HepG2 (cell line): ENCODE measurements around the gene STIMATE. TPM values are rescaled to one million over a fixed set of nuclear protein-coding genes. Genes with fewer than 3 reads are reported as not detected.

Source experiments
- FOXO1 ChIP-seq: sonication (generic); formaldehyde crosslinking; IDR thresholded peaks from 2 replicates; pipeline ENCODE4 v1.4.0; 2020; ENCODE audit warnings: missing genetic modification reagents
- KLF15 ChIP-seq: sonication (generic); formaldehyde crosslinking; IDR thresholded peaks from 2 replicates; pipeline ENCODE4 v1.8.1; 2023; ENCODE audit warnings: borderline replicate concordance, mild to moderate bottlenecking, inconsistent platforms, missing genetic modification reagents, mixed read lengths
- KMT2A ChIP-seq: sonication (generic); formaldehyde crosslinking; IDR thresholded peaks from 2 replicates; pipeline ENCODE4 v1.4.0; 2020; ENCODE audit warnings: missing genetic modification reagents
- PHB2 ChIP-seq: fragments of 450-650 bp; IDR thresholded peaks from 2 replicates; pipeline ENCODE4 v1.6.1; 2018; ENCODE audit not compliant: partially characterized antibody
- RARA ChIP-seq: IDR thresholded peaks from 2 replicates; pipeline ENCODE4 v1.6.1; 2016; ENCODE audit warnings: missing genetic modification reagents, missing compliant biosample characterization
- SIN3B ChIP-seq: fragments of 150-350 bp; IDR thresholded peaks from 2 replicates; pipeline ENCODE4 v1.6.1; 2014; ENCODE audit warnings: low read length
- SRF ChIP-seq: IDR thresholded peaks from 2 replicates; pipeline ENCODE4 v1.6.1; 2011; ENCODE audit warnings: mild to moderate bottlenecking, low read depth, low read length, moderate library complexity
- SSRP1 ChIP-seq: IDR thresholded peaks from 2 replicates; pipeline ENCODE4 v1.6.1; 2016; ENCODE audit warnings: control low read depth
- STAT5B ChIP-seq: sonication (generic); formaldehyde crosslinking; IDR thresholded peaks from 2 replicates; pipeline ENCODE4 v1.4.0; 2020; ENCODE audit warnings: missing genetic modification reagents
- U2AF1 ChIP-seq: fragments of 200-400 bp; formaldehyde crosslinking; optimal IDR thresholded peaks from 2 replicates; pipeline ENCODE3; 2017; ENCODE audit warnings: mild to moderate bottlenecking, low read depth, low read length
- U2AF2 ChIP-seq: fragments of 200-400 bp; formaldehyde crosslinking; IDR thresholded peaks from 2 replicates; pipeline ENCODE4 v1.6.1; 2017; ENCODE audit warnings: low read depth, mild to moderate bottlenecking, low read length
- ZNF333 ChIP-seq: sonication (generic); formaldehyde crosslinking; IDR thresholded peaks from 2 replicates; pipeline ENCODE4 v1.4.0; 2020; ENCODE audit warnings: mild to moderate bottlenecking, missing genetic modification reagents, borderline replicate concordance
- ZNF34 ChIP-seq: sonication (generic); formaldehyde crosslinking; IDR thresholded peaks from 2 replicates; pipeline ENCODE4 v1.4.0; 2020; ENCODE audit warnings: mild to moderate bottlenecking, missing genetic modification reagents, borderline replicate concordance
- ZNF484 ChIP-seq: sonication (generic); formaldehyde crosslinking; IDR thresholded peaks from 2 replicates; pipeline ENCODE4 v1.5.1; 2020; ENCODE audit warnings: mild to moderate bottlenecking, low read depth, missing genetic modification reagents, borderline replicate concordance
- ZNF788 ChIP-seq: sonication (generic); formaldehyde crosslinking; IDR thresholded peaks from 2 replicates; pipeline ENCODE4 v1.5.0; 2020; ENCODE audit warnings: mild to moderate bottlenecking, missing genetic modification reagents, borderline replicate concordance
- polyA plus RNA-seq, 8 experiments: library from polyadenylated mRNA; depleted of rRNA in 3 of 8; stranded (reverse) in 7 of 8; unstranded in 1 of 8; fragments of >200 nt; fragmentation: Illumina TruSeq in 4 of 8; extraction: Trizol in 4 of 8; gene quantifications; 2 replicates each; pipeline versions ENCODE4 v1.2.1 to v1.2.3, GENCODE V29; 2011 to 2016; ENCODE audit warnings: low read depth in 4 of 8, missing spikeins in 1 of 8, mixed read lengths in 1 of 8; ENCODE audit not compliant: insufficient read depth in 1 of 8
- total RNA-seq, 5 experiments: library from RNA; depleted of rRNA; stranded (reverse); fragments of >200 nt; fragmentation: Illumina TruSeq; extraction: Trizol; gene quantifications; 2 replicates each; pipeline ENCODE4 v1.2.3, GENCODE V29; 2016; ENCODE audit warnings: low read depth in 1 of 5
- TF ChIP-seq, protein P1 (sequence below): sonication (generic); formaldehyde crosslinking; IDR thresholded peaks from 2 replicates; pipeline ENCODE4 v1.8.0; 2022; ENCODE audit warnings: missing genetic modification reagents, mild to moderate bottlenecking, inconsistent platforms, borderline replicate concordance
- TF ChIP-seq, protein P2 (sequence below): sonication (generic); formaldehyde crosslinking; conservative IDR thresholded peaks from 2 replicates; pipeline ENCODE4 v1.8.0; 2022; ENCODE audit warnings: low read depth, missing genetic modification reagents
- TF ChIP-seq, protein P3 (sequence below): sonication (generic); formaldehyde crosslinking; IDR thresholded peaks from 2 replicates; pipeline ENCODE4 v1.5.1; 2020; ENCODE audit warnings: mild to moderate bottlenecking, moderate library complexity, missing genetic modification reagents
- TF ChIP-seq, protein P4 (sequence below): sonication (generic); formaldehyde crosslinking; IDR thresholded peaks from 2 replicates; pipeline ENCODE4 v1.5.0; 2020; ENCODE audit warnings: missing genetic modification reagents, mild to moderate bottlenecking, borderline replicate concordance
- TF ChIP-seq, protein P5 (sequence below): sonication (generic); formaldehyde crosslinking; IDR thresholded peaks from 2 replicates; pipeline ENCODE4 v1.4.0; 2020; ENCODE audit warnings: missing genetic modification reagents
- TF ChIP-seq, protein P6 (sequence below): sonication (generic); formaldehyde crosslinking; IDR thresholded peaks from 2 replicates; pipeline ENCODE4 v1.4.0; 2020; ENCODE audit warnings: missing genetic modification reagents, borderline replicate concordance

Gene STIMATE
- total and polyA plus RNA-seq, 2 of the 13 experiments (the other 11 are each of a cell fraction or from before 2014, with no cell fraction given), result 5.7 to 11.7 TPM

DNA sequence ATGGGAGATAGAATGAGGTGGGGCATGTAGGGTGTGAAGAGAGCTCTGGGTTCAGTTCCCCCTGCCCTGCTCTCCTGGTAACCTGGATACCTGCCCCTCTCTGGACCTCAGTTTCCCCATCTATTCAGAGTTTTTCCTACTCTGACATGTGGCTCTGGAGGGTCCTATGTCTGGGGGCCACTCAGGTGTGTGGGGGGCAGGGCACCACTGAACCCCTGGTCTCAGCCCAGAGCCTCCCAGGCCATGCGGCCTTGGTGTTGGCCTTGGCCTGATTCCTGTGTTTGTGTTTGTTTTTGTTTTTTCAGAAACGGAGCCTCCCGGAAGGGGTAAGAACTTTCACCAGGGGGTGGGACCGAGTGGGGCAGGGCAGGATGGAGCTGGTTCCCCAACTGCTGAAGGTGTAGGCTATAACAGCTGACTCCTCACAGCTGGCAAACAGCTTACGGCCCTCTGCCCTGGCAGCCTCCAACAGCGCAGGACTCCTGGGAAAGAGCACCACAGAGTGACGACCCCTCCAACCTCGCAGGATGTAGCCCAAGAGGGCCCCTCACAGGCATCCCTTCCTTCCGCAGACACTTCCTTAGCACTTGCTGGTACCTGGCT lies 101.9 kb downstream of the STIMATE start (continued):
- TF ChIP-seq, protein P1, sequence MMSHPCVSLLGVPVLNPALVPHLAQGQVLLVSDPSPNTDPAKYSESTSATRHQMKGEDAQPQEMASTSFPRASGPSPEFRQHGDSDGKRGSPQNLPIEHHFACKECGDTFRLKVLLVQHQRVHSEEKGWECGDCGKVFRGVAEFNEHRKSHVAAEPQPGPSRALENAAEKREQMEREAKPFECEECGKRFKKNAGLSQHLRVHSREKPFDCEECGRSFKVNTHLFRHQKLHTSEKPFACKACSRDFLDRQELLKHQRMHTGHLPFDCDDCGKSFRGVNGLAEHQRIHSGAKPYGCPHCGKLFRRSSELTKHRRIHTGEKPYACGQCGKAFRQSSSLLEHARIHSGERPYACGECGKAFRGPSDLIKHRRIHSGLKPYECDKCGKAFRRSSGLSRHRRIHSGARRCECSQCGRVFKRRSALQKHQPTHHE (CRISPR knock-in tag), result 0 out of 2 replicates have a peak, but pooled peaks have one; percentile 56
- TF ChIP-seq FOXO1 (CRISPR knock-in tag) (peak; percentile 91), PHB2 (no peak), KLF15 (CRISPR knock-in tag) (no peak; the same call in 1 of the 2 replicates), KMT2A (CRISPR knock-in tag) (no peak), U2AF2 (no peak), ZNF788 (CRISPR knock-in tag) (no peak; the same call in 1 of the 2 replicates), STAT5B (no peak), SSRP1 (CRISPR knock-in tag) (no peak), SRF (no peak), U2AF1 (no peak), ZNF333 (CRISPR knock-in tag) (0 out of 2 replicates have a peak, but pooled peaks have one; percentile 80), RARA (CRISPR knock-in tag) (peak; percentile 94), ZNF484 (CRISPR knock-in tag) (no peak), ZNF34 (CRISPR knock-in tag) (no peak), SIN3B (no peak)
- TF ChIP-seq, protein P2, sequence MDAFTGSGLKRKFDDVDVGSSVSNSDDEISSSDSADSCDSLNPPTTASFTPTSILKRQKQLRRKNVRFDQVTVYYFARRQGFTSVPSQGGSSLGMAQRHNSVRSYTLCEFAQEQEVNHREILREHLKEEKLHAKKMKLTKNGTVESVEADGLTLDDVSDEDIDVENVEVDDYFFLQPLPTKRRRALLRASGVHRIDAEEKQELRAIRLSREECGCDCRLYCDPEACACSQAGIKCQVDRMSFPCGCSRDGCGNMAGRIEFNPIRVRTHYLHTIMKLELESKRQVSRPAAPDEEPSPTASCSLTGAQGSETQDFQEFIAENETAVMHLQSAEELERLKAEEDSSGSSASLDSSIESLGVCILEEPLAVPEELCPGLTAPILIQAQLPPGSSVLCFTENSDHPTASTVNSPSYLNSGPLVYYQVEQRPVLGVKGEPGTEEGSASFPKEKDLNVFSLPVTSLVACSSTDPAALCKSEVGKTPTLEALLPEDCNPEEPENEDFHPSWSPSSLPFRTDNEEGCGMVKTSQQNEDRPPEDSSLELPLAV (CRISPR knock-in tag), result no peak
- TF ChIP-seq, protein P3, sequence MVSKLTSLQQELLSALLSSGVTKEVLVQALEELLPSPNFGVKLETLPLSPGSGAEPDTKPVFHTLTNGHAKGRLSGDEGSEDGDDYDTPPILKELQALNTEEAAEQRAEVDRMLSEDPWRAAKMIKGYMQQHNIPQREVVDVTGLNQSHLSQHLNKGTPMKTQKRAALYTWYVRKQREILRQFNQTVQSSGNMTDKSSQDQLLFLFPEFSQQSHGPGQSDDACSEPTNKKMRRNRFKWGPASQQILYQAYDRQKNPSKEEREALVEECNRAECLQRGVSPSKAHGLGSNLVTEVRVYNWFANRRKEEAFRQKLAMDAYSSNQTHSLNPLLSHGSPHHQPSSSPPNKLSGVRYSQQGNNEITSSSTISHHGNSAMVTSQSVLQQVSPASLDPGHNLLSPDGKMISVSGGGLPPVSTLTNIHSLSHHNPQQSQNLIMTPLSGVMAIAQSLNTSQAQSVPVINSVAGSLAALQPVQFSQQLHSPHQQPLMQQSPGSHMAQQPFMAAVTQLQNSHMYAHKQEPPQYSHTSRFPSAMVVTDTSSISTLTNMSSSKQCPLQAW (CRISPR knock-in tag), result peak; percentile 71; the same call in 1 of the 2 replicates
- TF ChIP-seq, protein P4, sequence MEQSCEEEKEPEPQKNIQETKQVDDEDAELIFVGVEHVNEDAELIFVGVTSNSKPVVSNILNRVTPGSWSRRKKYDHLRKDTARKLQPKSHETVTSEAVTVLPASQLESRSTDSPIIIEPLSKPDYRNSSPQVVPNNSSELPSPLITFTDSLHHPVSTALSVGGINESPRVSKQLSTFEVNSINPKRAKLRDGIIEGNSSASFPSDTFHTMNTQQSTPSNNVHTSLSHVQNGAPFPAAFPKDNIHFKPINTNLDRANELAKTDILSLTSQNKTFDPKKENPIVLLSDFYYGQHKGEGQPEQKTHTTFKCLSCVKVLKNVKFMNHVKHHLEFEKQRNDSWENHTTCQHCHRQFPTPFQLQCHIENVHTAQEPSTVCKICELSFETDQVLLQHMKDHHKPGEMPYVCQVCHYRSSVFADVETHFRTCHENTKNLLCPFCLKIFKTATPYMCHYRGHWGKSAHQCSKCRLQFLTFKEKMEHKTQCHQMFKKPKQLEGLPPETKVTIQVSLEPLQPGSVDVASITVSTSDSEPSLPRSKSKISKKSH (CRISPR knock-in tag), result no peak
- TF ChIP-seq, protein P5, sequence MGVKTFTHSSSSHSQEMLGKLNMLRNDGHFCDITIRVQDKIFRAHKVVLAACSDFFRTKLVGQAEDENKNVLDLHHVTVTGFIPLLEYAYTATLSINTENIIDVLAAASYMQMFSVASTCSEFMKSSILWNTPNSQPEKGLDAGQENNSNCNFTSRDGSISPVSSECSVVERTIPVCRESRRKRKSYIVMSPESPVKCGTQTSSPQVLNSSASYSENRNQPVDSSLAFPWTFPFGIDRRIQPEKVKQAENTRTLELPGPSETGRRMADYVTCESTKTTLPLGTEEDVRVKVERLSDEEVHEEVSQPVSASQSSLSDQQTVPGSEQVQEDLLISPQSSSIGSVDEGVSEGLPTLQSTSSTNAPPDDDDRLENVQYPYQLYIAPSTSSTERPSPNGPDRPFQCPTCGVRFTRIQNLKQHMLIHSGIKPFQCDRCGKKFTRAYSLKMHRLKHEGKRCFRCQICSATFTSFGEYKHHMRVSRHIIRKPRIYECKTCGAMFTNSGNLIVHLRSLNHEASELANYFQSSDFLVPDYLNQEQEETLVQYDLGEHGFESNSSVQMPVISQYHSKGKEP (CRISPR knock-in tag), result no peak
- TF ChIP-seq, protein P6, sequence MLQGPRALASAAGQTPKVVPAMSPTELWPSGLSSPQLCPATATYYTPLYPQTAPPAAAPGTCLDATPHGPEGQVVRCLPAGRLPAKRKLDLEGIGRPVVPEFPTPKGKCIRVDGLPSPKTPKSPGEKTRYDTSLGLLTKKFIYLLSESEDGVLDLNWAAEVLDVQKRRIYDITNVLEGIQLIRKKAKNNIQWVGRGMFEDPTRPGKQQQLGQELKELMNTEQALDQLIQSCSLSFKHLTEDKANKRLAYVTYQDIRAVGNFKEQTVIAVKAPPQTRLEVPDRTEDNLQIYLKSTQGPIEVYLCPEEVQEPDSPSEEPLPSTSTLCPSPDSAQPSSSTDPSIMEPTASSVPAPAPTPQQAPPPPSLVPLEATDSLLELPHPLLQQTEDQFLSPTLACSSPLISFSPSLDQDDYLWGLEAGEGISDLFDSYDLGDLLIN, result no peak
